GM15510 (cell line): Measurements from ENCODE around the gene WDR35.

Experiments used
- POLR2A ChIP-seq: IDR thresholded peaks from 3 replicates; pipeline ENCODE4 v1.6.1; 2011; ENCODE audit warnings: borderline replicate concordance; ENCODE audit not compliant: insufficient read length; ENCODE audit errors: extremely low read depth

Gene WDR35

GRCh38 chr2:20016346-20016745 is 26.4 kb upstream of the WDR35 start:
- no peak for TF ChIP-seq POLR2A

- TF ChIP-seq POLR2A: no peak
These were observed 25.7 kb upstream of the WDR35 start for GRCh38 chr2:20015482-20016083.

- TF ChIP-seq POLR2A: no peak
These were observed 23.4 kb upstream of the WDR35 start for GRCh38 chr2:20013126-20013849.

- no peak for TF ChIP-seq POLR2A
These were observed 22.6 kb upstream of the WDR35 start, which contains the start of gene MATN3 for GRCh38 chr2:20012282-20013125. Gene MATN3 (minus strand): TSS chr2:20012668. CDS start chr2:20012631, 37 bp downstream.

- TF ChIP-seq POLR2A: no peak
These were observed 22.1 kb upstream of the WDR35 start for GRCh38 chr2:20012032-20012281.

- TF ChIP-seq POLR2A: no peak
These were observed 21.5 kb upstream of the WDR35 start for GRCh38 chr2:20011276-20012031.

- TF ChIP-seq POLR2A: no peak
These were observed 18.8 kb upstream of the WDR35 start for GRCh38 chr2:20008703-20009102.

GRCh38 chr2:20005891-20006470 is 16.1 kb upstream of the WDR35 start:
- no peak for TF ChIP-seq POLR2A

GRCh38 chr2:20005067-20005627 is 15.2 kb upstream of the WDR35 start:
- TF ChIP-seq POLR2A: no peak

- TF ChIP-seq POLR2A: no peak
These were observed 11.5 kb upstream of the WDR35 start for GRCh38 chr2:20001361-20001863.

GRCh38 chr2:19993731-19994130 is 3.8 kb upstream of the WDR35 start:
- no peak for TF ChIP-seq POLR2A

GRCh38 chr2:19991895-19992294 is 2.0 kb upstream of the WDR35 start:
- TF ChIP-seq POLR2A: no peak

GRCh38 chr2:19990416-19990728 is 467 bp upstream of the WDR35 start:
- TF ChIP-seq POLR2A: no peak

GRCh38 chr2:19989342-19989666 is 601 bp downstream of the WDR35 start:
- no peak for TF ChIP-seq POLR2A
